HCT116 (cell line): ENCODE results near the gene KPNA4. TPM values are rescaled to one million over a fixed set of nuclear protein-coding genes. Genes with fewer than 3 reads are reported as not detected.

Experiments used
- ATAC-seq: fragments of 200-7000 bp; cut with Tn5 transposase; 2 replicates; pipeline ENCODE4 v1.9.1; 2020; ENCODE audit warnings: mild to moderate bottlenecking, moderate library complexity
- BruUV-seq: library from RNA; stranded (reverse); fragments of 400-500 nt; replicated peaks from 2 replicates; lab custom pipeline; 2021; lab: Mats Ljungman, UMichigan
- CTCF ChIA-PET: fragments of 300-600 bp; sonication (Branson Sonifier 250); formaldehyde crosslinking; loops from one replicate; lab custom pipeline; 2021; ENCODE audit warnings: antibody characterized with exemption; lab: Charles Lee
- POLR2A ChIA-PET: fragments of 300-600, 350-600 bp; sonication (Branson Sonifier 250); formaldehyde crosslinking; loops from one replicate; lab custom pipeline; 2021; ENCODE audit warnings: antibody characterized with exemption; lab: Charles Lee
- RAD21 ChIA-PET, 2 experiments: fragments of 300-600 bp; sonication (Branson Sonifier 250); formaldehyde crosslinking; loops; one replicate each; lab custom pipeline; 2023; ENCODE audit warnings: low total read pairs in 2 of 2; ENCODE audit not compliant: uncharacterized antibody in 2 of 2, unreplicated experiment in 2 of 2, low non-redundant PET in 1 of 2; lab: Charles Lee
- DNase-seq: peaks from one replicate; pipeline ENCODE4 v3.0.0-alpha.2; 2010; ENCODE audit warnings: low read depth, low spot score
- H2AFZ ChIP-seq: fragments of 200-600 bp; shearing (Covaris generic), sonication (generic); 2 replicates; pipeline ENCODE4 v1.6.1; 2017; ENCODE audit warnings: low read depth, mixed run types, mixed read lengths, antibody characterized with exemption, low read length; ENCODE audit not compliant: poor library complexity, severe bottlenecking
- H3K27ac ChIP-seq: 2 replicates; pipeline ENCODE4 v1.5.1; 2012; ENCODE audit warnings: low read depth, low read length
- H3K27me3 ChIP-seq: fragments of 200-600 bp; sonication (generic); 2 replicates; pipeline ENCODE4 v1.6.1; 2016; ENCODE audit warnings: mixed run types, low read length, mixed read lengths; ENCODE audit not compliant: insufficient read depth
- H3K36me3 ChIP-seq, 2 experiments: fragments of 200-500 bp in 1 of 2; fragments of 200-600 bp in 1 of 2; sonication (Bioruptor generic) in 1 of 2; sonication (generic) in 1 of 2; 2 replicates each; pipeline versions ENCODE4 v1.5.1 to v1.6.1; 2014 to 2016; ENCODE audit warnings: low read length in 2 of 2, inconsistent platforms in 1 of 2, mixed read lengths in 1 of 2, mixed run types in 1 of 2; ENCODE audit not compliant: insufficient read depth in 2 of 2, control insufficient read depth in 1 of 2
- H3K4me1 ChIP-seq, 2 experiments: fragments of 200-600 bp in 1 of 2; sonication (generic) in 1 of 2; 2 replicates each; pipeline versions ENCODE4 v1.5.1 to v1.6.1; 2012 to 2017; ENCODE audit warnings: low read length in 2 of 2, inconsistent platforms in 1 of 2, mild to moderate bottlenecking in 1 of 2, mixed read lengths in 1 of 2, mixed run types in 1 of 2, moderate library complexity in 1 of 2; ENCODE audit not compliant: insufficient read depth in 2 of 2, control insufficient read depth in 1 of 2
- H3K4me2 ChIP-seq: fragments of 200-600 bp; sonication (generic); 2 replicates; pipeline ENCODE4 v1.6.1; 2017; ENCODE audit warnings: mixed run types, low read length, mixed read lengths
- H3K4me3 ChIP-seq, 2 experiments: fragments of 200-600 bp in 1 of 2; sonication (generic) in 1 of 2; replicated peaks in 1 of 2; 2 replicates each; pipeline ENCODE4 v1.5.1; 2011 to 2016; ENCODE audit warnings: low read length in 2 of 2, control low read depth in 1 of 2, low read depth in 1 of 2, mild to moderate bottlenecking in 1 of 2, mixed read lengths in 1 of 2, mixed run types in 1 of 2
- H3K79me2 ChIP-seq: fragments of 200-600 bp; sonication (generic); 2 replicates; pipeline ENCODE4 v1.6.1; 2017; ENCODE audit warnings: mild to moderate bottlenecking, mixed run types, low read length, moderate library complexity, mixed read lengths; ENCODE audit not compliant: insufficient read depth
- H3K9ac ChIP-seq: fragments of 200-600 bp; sonication (generic); 2 replicates; pipeline ENCODE4 v1.6.1; 2016; ENCODE audit warnings: low read length, mixed read lengths
- H3K9me2 ChIP-seq: fragments of 200-600 bp; sonication (generic), shearing (Covaris generic); 2 replicates; pipeline ENCODE4 v1.6.1; 2017; ENCODE audit warnings: mixed run types, mild to moderate bottlenecking, moderate library complexity; ENCODE audit not compliant: insufficient read depth
- H3K9me3 ChIP-seq, 2 experiments: fragments of 200-500 bp in 1 of 2; fragments of 200-600 bp in 1 of 2; sonication (Bioruptor generic) in 1 of 2; sonication (generic) in 1 of 2; 2 replicates each; pipeline ENCODE4 v1.6.1; 2014 to 2017; ENCODE audit warnings: low read length in 2 of 2, mixed read lengths in 2 of 2, inconsistent platforms in 1 of 2, low read depth in 1 of 2, mild to moderate bottlenecking in 1 of 2, mixed run types in 1 of 2, moderate library complexity in 1 of 2; ENCODE audit not compliant: control insufficient read depth in 1 of 2, insufficient read depth in 1 of 2
- H4K20me1 ChIP-seq: fragments of 200-600 bp; sonication (generic), shearing (Covaris generic); 2 replicates; pipeline ENCODE4 v1.6.1; 2017; ENCODE audit warnings: mixed run types, mild to moderate bottlenecking, moderate library complexity; ENCODE audit not compliant: insufficient read depth
- CEBPB ChIP-seq: IDR thresholded peaks from 2 replicates; pipeline ENCODE4 v1.6.1; 2012; ENCODE audit warnings: low read depth
- EGR1 ChIP-seq: IDR thresholded peaks from 2 replicates; pipeline ENCODE4 v1.6.1; 2012; ENCODE audit warnings: low read depth
- ELF1 ChIP-seq: IDR thresholded peaks from 2 replicates; pipeline ENCODE4 v1.6.1; 2012; ENCODE audit warnings: low read depth, borderline replicate concordance
- EZH2 ChIP-seq: fragments of 200-600 bp; sonication (generic); IDR thresholded peaks from 2 replicates; pipeline ENCODE4 v1.6.1; 2017; ENCODE audit warnings: antibody characterized with exemption, mixed run types
- EZH2phosphoT487 ChIP-seq: fragments of 200-600 bp; IDR thresholded peaks from 2 replicates; pipeline ENCODE4 v1.6.1; 2018; ENCODE audit warnings: antibody characterized with exemption, borderline replicate concordance
- FOSL1 ChIP-seq: IDR thresholded peaks from 2 replicates; pipeline ENCODE4 v1.6.1; 2012; ENCODE audit warnings: low read depth
- YY1 ChIP-seq: IDR thresholded peaks from 2 replicates; pipeline ENCODE4 v1.6.1; 2011; ENCODE audit warnings: low read length, low read depth, moderate library complexity, mild to moderate bottlenecking; ENCODE audit not compliant: insufficient replicate concordance; ENCODE audit errors: extremely low read depth
- ZFX ChIP-seq: fragments of 450-650 bp; IDR thresholded peaks from 2 replicates; pipeline ENCODE4 v1.6.1; 2017
- ZNF274 ChIP-seq: fragments of 200-500 bp; sonication (Bioruptor generic); IDR thresholded peaks from 2 replicates; pipeline ENCODE4 v1.6.1; 2014; ENCODE audit warnings: mild to moderate bottlenecking, low read depth, low read length, inconsistent platforms
- intact Hi-C: fragments of 100-400 bp; cut with micrococcal nuclease; formaldehyde crosslinking; loops from 2 replicates; pipeline ENCODE4 v1.10.0; 2022
- total RNA-seq: library from RNA; stranded (reverse); gene quantifications from one replicate; pipeline ENCODE4 v1.2.1, GENCODE V29; 2021; ENCODE audit not compliant: unreplicated experiment
- TF ChIP-seq, protein P1 (sequence below): IDR thresholded peaks from 2 replicates; pipeline ENCODE4 v1.6.1; 2011; ENCODE audit warnings: mild to moderate bottlenecking, low read length, moderate library complexity; ENCODE audit not compliant: insufficient replicate concordance; ENCODE audit errors: extremely low read depth
- TF ChIP-seq, protein P2 (sequence below): IDR thresholded peaks from 2 replicates; pipeline ENCODE4 v1.6.1; 2012
- TF ChIP-seq, protein P3 (sequence below): IDR thresholded peaks from 2 replicates; pipeline ENCODE4 v1.6.1; 2012; ENCODE audit warnings: low read depth
- TF ChIP-seq, protein P4 (sequence below), 3 experiments: fragments of 200-600 bp in 1 of 3; sonication (generic) in 1 of 3; IDR thresholded peaks in 2 of 3; conservative IDR thresholded peaks in 1 of 3; 2 replicates each; pipeline ENCODE4 v1.5.1; 2012 to 2017; ENCODE audit warnings: low read depth in 2 of 3, low read length in 2 of 3, antibody characterized with exemption in 1 of 3, borderline replicate concordance in 1 of 3, control low read depth in 1 of 3, mild to moderate bottlenecking in 1 of 3, mixed read lengths in 1 of 3, mixed run types in 1 of 3, moderate library complexity in 1 of 3; ENCODE audit not compliant: insufficient read depth in 1 of 3

KPNA4 gene
- total RNA-seq, 1 experiment from 2014 or later, result 43.1 TPM

DNA sequence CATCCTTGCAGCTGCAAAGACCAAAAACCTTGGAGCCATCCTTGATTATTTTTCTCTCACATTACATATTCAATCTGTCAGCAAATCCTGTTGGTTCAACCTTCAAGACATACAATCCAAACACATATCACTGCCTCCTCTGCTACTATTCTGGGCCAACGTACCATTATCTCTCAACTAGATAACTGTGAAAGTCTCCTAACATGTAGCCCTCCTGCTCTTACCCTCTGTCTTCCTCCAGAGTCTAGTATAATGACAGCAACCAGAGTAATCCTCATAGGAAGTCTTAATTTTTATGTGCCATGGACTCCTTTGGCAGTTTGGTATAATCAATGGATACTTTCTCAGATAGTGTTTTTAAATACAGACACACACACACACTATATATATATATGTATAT is 27.6 kb downstream of the KPNA4 start:
- Histone ChIP-seq H2AFZ (no peak overlapping the region), H3K9me3 (no peaks in the 10 kb centered on the region), H3K27ac (no peak overlapping the region), H4K20me1 (peaks cover 30% of the 10 kb centered on the region; the same call in 1 of the 2 replicates), H3K4me3 (no peak overlapping the region), H3K4me2 (no peak overlapping the region), H3K4me1 (0 out of 4 replicates have a peak, but pooled peaks cover 0 to 4% of the 10 kb centered on the region in 2 experiments), H3K9me2 (no peaks in the 10 kb centered on the region), H3K79me2 (peaks cover 77% of the 10 kb centered on the region), H3K9ac (no peak overlapping the region), H3K36me3 (peaks cover 9 to 11% of the 10 kb centered on the region in 2 experiments; a peak in 2 of 4 replicates), H3K27me3 (no peaks in the 10 kb centered on the region)
- no TSS peak for BruUV-seq
- no peak for TF ChIP-seq EZH2phosphoT487
- TF ChIP-seq EGR1, result no peak
- TF ChIP-seq ZNF274, result no peak
- TF ChIP-seq, protein P1, sequence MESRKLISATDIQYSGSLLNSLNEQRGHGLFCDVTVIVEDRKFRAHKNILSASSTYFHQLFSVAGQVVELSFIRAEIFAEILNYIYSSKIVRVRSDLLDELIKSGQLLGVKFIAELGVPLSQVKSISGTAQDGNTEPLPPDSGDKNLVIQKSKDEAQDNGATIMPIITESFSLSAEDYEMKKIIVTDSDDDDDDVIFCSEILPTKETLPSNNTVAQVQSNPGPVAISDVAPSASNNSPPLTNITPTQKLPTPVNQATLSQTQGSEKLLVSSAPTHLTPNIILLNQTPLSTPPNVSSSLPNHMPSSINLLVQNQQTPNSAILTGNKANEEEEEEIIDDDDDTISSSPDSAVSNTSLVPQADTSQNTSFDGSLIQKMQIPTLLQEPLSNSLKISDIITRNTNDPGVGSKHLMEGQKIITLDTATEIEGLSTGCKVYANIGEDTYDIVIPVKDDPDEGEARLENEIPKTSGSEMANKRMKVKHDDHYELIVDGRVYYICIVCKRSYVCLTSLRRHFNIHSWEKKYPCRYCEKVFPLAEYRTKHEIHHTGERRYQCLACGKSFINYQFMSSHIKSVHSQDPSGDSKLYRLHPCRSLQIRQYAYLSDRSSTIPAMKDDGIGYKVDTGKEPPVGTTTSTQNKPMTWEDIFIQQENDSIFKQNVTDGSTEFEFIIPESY, result no peak
- TF ChIP-seq FOSL1, result no peak
- TF ChIP-seq YY1, result no peak
- no peak for TF ChIP-seq CEBPB
- TF ChIP-seq, protein P2, sequence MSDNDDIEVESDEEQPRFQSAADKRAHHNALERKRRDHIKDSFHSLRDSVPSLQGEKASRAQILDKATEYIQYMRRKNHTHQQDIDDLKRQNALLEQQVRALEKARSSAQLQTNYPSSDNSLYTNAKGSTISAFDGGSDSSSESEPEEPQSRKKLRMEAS, result no peak
- no peak for TF ChIP-seq ZFX
- no peak for TF ChIP-seq ELF1
- TF ChIP-seq, protein P3, sequence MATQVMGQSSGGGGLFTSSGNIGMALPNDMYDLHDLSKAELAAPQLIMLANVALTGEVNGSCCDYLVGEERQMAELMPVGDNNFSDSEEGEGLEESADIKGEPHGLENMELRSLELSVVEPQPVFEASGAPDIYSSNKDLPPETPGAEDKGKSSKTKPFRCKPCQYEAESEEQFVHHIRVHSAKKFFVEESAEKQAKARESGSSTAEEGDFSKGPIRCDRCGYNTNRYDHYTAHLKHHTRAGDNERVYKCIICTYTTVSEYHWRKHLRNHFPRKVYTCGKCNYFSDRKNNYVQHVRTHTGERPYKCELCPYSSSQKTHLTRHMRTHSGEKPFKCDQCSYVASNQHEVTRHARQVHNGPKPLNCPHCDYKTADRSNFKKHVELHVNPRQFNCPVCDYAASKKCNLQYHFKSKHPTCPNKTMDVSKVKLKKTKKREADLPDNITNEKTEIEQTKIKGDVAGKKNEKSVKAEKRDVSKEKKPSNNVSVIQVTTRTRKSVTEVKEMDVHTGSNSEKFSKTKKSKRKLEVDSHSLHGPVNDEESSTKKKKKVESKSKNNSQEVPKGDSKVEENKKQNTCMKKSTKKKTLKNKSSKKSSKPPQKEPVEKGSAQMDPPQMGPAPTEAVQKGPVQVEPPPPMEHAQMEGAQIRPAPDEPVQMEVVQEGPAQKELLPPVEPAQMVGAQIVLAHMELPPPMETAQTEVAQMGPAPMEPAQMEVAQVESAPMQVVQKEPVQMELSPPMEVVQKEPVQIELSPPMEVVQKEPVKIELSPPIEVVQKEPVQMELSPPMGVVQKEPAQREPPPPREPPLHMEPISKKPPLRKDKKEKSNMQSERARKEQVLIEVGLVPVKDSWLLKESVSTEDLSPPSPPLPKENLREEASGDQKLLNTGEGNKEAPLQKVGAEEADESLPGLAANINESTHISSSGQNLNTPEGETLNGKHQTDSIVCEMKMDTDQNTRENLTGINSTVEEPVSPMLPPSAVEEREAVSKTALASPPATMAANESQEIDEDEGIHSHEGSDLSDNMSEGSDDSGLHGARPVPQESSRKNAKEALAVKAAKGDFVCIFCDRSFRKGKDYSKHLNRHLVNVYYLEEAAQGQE, result no peak
- no peak for TF ChIP-seq EZH2
- TF ChIP-seq, protein P4, sequence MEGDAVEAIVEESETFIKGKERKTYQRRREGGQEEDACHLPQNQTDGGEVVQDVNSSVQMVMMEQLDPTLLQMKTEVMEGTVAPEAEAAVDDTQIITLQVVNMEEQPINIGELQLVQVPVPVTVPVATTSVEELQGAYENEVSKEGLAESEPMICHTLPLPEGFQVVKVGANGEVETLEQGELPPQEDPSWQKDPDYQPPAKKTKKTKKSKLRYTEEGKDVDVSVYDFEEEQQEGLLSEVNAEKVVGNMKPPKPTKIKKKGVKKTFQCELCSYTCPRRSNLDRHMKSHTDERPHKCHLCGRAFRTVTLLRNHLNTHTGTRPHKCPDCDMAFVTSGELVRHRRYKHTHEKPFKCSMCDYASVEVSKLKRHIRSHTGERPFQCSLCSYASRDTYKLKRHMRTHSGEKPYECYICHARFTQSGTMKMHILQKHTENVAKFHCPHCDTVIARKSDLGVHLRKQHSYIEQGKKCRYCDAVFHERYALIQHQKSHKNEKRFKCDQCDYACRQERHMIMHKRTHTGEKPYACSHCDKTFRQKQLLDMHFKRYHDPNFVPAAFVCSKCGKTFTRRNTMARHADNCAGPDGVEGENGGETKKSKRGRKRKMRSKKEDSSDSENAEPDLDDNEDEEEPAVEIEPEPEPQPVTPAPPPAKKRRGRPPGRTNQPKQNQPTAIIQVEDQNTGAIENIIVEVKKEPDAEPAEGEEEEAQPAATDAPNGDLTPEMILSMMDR (IDR thresholded peaks at IDR 0.05 in 2 of 3, conservative IDR thresholded peaks at IDR 0.05 in 1 of 3; ENCODE audit: borderline replicate concordance in 1 of 3, insufficient read depth in 1 of 3, low read depth in 2 of 3, low read length in 2 of 3), result no peak
- RAD21 ChIA-PET, result no interaction called here
- CTCF ChIA-PET, result no interaction called here
- ATAC-seq (no peak), DNase-seq (no peak)
- intact Hi-C loops, result no loop called here
- POLR2A ChIA-PET, result no interaction called here
